GM18526 (cell line): ENCODE results near the gene IMMP2L.

ENCODE experiments used
- POLR2A ChIP-seq: IDR thresholded peaks from 3 replicates; pipeline ENCODE4 v1.6.1; 2011; ENCODE audit not compliant: insufficient read length; ENCODE audit errors: extremely low read depth

Gene IMMP2L

GRCh38 chr7:111029141-111029572, 533.1 kb downstream of the IMMP2L start:
- TF ChIP-seq POLR2A = no peak

- TF ChIP-seq POLR2A = no peak
Measured at GRCh38 chr7:111027396-111027795, 534.9 kb downstream of the IMMP2L start.

- TF ChIP-seq POLR2A = no peak
Measured at GRCh38 chr7:111026806-111027205, 535.5 kb downstream of the IMMP2L start.

- no peak for TF ChIP-seq POLR2A
Measured at GRCh38 chr7:111026343-111026742, 535.9 kb downstream of the IMMP2L start.

DNA sequence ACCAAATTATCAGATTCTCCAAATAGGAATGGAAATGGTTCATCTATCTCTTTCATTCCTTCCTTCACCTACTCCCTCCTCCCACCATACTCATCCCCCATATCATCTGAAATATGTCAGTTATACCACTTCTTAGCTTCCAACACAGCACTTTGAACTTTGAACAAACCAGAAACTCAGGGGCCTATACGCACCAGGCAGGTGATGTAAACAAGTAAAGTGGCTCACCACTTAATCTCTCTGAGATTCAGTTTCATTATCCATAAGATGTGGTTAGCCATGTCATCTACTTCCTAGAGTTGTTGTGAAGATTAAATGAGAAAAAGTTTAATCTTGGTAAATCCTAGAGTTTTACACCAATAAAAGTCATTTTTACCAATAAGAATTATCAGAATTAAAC, 537.3 kb downstream of the IMMP2L start:
- TF ChIP-seq POLR2A = no peak

DNA sequence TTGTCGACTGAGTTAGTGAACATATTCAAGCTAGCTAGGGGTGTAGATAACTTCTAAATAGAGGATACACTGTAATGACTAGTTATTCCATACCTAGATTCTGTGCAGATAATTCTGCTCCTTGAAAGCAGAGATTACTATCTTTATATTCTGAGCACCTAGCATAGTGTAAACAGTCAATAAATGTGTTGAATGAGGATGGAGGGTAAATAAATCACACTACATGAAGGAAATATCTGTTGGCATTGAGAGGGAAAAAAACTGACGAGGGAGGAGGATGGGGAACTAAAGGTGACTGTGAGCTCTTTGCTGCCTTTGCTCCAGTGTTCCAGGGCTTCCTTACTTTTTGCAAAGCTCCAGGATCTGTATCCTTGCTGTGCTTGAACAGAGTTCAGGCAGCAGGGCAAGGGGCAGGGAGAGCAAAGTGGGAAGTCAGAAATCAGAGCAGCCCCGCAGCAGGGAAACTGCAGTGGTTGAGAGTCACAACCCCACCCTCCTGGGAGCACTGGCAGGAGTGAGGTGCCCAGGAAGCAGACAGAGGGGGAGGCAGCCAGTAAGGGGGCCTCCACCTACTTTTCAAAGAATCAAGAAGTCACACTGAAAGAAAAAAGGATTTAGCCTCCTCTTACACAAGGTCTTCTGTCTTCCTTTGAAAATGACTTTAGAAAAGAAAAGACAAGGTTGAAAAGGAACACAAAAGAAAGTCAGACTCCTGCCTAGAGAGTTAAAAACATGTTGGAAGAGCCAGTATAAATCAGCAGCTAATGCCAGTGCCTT, 543.1 kb downstream of the IMMP2L start:
- TF ChIP-seq POLR2A = no peak

GRCh38 chr7:111018447-111018846, 543.8 kb downstream of the IMMP2L start:
- no peak for TF ChIP-seq POLR2A

- TF ChIP-seq POLR2A = no peak
Measured at GRCh38 chr7:111014079-111014478, 548.2 kb downstream of the IMMP2L start.

DNA sequence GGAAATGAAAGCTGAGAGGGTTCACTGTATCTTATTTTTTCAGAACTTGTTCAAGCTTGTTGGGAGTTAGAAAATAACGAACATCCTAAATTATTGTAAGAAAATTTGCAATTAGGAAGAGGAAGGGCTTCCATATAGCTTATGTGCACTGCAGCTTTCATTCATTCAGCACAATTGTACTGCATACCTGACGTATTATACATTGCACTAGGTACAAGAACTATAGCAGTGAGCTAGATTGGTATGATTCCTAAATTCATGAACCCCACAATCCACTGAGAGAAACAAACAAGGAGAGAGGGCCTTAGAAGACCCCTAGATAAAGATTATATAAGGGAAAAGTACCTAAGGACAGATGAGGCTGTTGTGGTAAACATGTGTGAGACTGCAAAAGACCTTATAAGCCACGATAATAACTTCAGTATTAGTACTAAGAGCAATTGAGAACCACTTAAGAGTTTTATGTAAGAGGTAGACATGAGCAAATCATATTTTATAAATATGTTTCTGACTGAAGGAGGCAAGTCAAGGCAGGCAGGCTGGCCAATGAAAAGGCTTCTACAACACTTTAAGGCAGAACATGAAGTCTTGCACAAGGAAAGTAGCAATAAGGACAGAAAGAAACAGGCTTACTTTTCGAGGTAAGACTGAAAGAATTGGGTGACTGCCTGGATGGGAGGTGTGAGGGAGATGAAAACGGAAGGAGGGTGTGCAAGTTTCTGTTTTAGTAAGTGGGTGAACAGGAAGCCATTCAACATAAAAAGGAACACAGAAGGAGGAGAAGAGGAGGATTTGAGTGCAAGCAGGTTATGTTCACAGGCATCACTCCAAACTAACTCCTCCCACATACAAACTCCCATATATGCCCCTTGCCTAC, 549.3 kb downstream of the IMMP2L start:
- no peak for TF ChIP-seq POLR2A

DNA sequence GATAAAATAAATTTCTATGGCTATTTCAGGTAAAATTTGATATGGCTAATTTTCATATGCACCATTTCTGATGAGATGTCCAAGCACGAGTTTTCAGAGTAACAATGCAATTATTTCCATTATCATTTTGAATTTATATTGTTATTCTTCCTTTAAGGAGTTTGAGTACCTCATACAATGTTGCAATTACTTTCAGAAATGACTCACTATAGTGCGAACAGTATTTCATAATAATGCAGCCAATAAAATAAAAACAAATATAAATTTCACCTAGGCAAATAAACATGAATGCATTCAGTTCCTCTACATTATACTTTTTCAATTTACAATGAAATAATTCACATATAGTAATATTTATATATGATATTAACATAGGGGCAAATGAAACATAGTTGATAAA, 550.1 kb downstream of the IMMP2L start:
- TF ChIP-seq POLR2A = no peak

GRCh38 chr7:111011520-111011919, 550.8 kb downstream of the IMMP2L start:
- TF ChIP-seq POLR2A = no peak

DNA sequence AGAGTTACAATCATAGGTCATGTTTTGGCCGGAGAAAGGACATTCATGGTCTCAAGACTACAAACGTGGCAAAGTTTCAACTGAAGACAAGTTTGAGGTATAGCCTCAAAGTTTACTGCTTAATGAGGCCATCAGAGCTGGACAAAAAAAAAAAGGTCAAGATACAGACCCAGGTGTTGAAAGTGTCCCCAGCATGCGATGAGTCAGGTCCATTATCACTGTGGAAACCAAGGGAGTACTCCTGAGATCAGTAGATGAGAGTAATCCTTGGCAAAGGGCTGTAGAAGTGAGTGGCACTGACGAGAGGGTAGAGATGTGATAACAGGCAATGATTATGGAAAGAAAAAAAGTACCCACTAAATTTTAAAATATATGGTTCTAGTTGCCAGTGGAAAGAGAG, 551.5 kb downstream of the IMMP2L start:
- TF ChIP-seq POLR2A = no peak

- no peak for TF ChIP-seq POLR2A
Measured at GRCh38 chr7:111009526-111010040, 552.7 kb downstream of the IMMP2L start.

- no peak for TF ChIP-seq POLR2A
Measured at GRCh38 chr7:111006691-111007090, 555.6 kb downstream of the IMMP2L start.

DNA sequence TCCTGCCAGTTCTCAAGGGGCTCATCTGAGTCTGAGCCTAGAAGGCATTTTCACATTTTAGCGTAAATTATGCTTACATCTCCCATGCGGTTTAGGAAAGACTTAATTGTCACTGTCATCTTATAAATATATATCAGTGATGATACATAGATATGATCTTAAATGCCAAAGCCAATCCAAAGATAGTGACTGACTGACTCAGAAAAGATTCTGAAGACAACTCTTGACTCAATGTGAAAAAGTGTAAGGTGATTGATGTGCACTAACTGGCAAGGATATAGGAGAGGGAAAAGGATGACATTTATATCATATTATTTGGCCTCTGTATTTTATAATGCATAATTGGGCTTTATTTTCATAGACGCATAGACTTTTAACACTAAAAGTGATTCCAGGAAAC, 556.3 kb downstream of the IMMP2L start:
- no peak for TF ChIP-seq POLR2A

DNA sequence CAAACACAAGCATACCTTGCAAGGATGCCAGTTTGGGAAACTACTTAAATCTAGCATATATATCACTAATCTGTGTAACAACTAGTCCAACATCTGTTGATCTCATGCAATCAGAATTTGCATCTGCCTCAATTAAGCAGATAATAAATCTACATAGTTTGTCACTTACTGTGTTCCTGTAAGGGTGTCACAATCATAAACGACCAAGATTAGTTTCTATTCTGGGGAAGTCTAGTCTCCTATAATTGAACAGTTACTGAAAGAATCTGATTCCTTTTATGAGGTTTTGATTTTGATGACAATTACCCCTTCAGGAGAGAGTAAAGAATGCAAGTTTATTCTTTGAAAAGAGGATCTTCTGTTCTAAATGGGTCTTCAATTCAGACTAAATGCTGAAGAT, 556.8 kb downstream of the IMMP2L start:
- TF ChIP-seq POLR2A = no peak
